ENCODE data around the gene PNPLA2. TPM values are rescaled to one million over a fixed set of nuclear protein-coding genes. Genes with fewer than 3 reads are reported as not detected.
A peak's percentile ranks its signal among the peaks of the same experiment; 100 is the strongest.

Gene PNPLA2
- polyA plus RNA-seq, 3 donors = 26.8 to 321 (median 35.0) TPM

- no peak for TF ChIP-seq CTCF (IDR thresholded peaks at IDR 0.05)
- H3K27ac Mint-ChIP-seq = no peak within 1 kb of the TSS
- Histone ChIP-seq H3K9ac (ENCODE audit: insufficient read depth, low read length, poor library complexity, severe bottlenecking) (no peak within 1 kb of the TSS), H3K27ac (ENCODE audit: low read depth in 1 of 2, low read length in 2 of 2) (no peak within 1 kb of the TSS), H3K79me2 (ENCODE audit: insufficient read depth, low read length) (no peaks in the 10 kb centered on the region), H3K4me3 (replicated peaks in 1 of 3; ENCODE audit: low read depth in 2 of 3, low read length in 3 of 3) (no peak within 1 kb of the TSS), H3K4me2 (replicated peaks; ENCODE audit: extremely low read depth, low read length, poor library complexity, severe bottlenecking) (no peak within 1 kb of the TSS), H3K27me3 (ENCODE audit: control insufficient read depth in 2 of 2, insufficient read depth in 2 of 2, low read length in 2 of 2) (peaks cover 4 to 28% of the 10 kb centered on the region in 2 donors), H3K36me3 (replicated peaks in 1 of 2; ENCODE audit: control insufficient read depth in 1 of 2, insufficient read depth in 2 of 2, low read length in 2 of 2) (peaks cover 5 to 9% of the 10 kb centered on the region in 2 donors), H4K20me1 (ENCODE audit: insufficient read depth, low read length) (peaks cover 12% of the 10 kb centered on the region), H3K4me1 (ENCODE audit: control insufficient read depth in 1 of 2, insufficient read depth in 2 of 2, low read length in 2 of 2) (no peaks in the 10 kb centered on the region), H3K9me3 (replicated peaks in 1 of 2; ENCODE audit: control insufficient read depth in 1 of 2, insufficient read depth in 1 of 2, low read length in 2 of 2) (no peaks in the 10 kb centered on the region), H2AFZ (ENCODE audit: insufficient read depth, low read depth, low read length, poor library complexity, severe bottlenecking) (no peak within 1 kb of the TSS)
- H3K4me1 Mint-ChIP-seq = no peaks in the 10 kb centered on the region
- peak within 1 kb of the TSS; percentile 37 to 46 for H3K4me3 Mint-ChIP-seq
- 3% methylated on average over 22 of the region's 44 CpGs for WGBS (ENCODE audit: insufficient coverage)
- H3K27me3 Mint-ChIP-seq (ENCODE audit: low read depth in 3 of 3) = peaks cover 15 to 37% (median 20%) of the 10 kb centered on the region in 3 donors
- peaks cover 17 to 20% of the 10 kb centered on the region in 2 donors for H3K36me3 Mint-ChIP-seq
- H3K9me3 Mint-ChIP-seq = peaks cover 0 to 2% (median 0%) of the 10 kb centered on the region in 7 donors
- intact Hi-C loops (cut with micrococcal nuclease) = no loop called here
- DNase-seq = no peak
These were observed 28.8 kb upstream of the PNPLA2 start, which contains the start of gene CEND1 for GRCh38 chr11:789943-790342. CEND1 (minus strand) TSS chr11:790090; CDS start chr11:788576, 1,514 bp downstream.

GRCh38 chr11:790721-791564 is 27.8 kb upstream of the PNPLA2 start:
- H3K4me1 ChIP-seq (ENCODE audit: control insufficient read depth in 1 of 2, insufficient read depth in 2 of 2, low read length in 2 of 2) = peaks cover 9% of the 10 kb centered on the region in 2 donors
- H3K27me3 ChIP-seq (ENCODE audit: control insufficient read depth in 2 of 2, insufficient read depth in 2 of 2, low read length in 2 of 2) = peaks cover 4 to 28% of the 10 kb centered on the region in 2 donors
- DNase-seq = no peak
- H3K27ac ChIP-seq (ENCODE audit: low read depth in 1 of 2, low read length in 2 of 2) = no peak overlapping the region
- Mint-ChIP-seq H3K27me3 (ENCODE audit: low read depth in 3 of 3) (peaks cover 15 to 36% (median 20%) of the 10 kb centered on the region in 3 donors), H3K27ac (no peak overlapping the region), H3K4me1 (peaks cover 3% of the 10 kb centered on the region), H3K9me3 (peaks cover 0 to 2% (median 0%) of the 10 kb centered on the region in 7 donors), H3K36me3 (peaks cover 16 to 17% of the 10 kb centered on the region in 2 donors), H3K4me3 (peak overlapping the region in 1 of 2 donors; percentile 37)
- intact Hi-C loops (cut with micrococcal nuclease) = no loop called here
- no peak overlapping the region for H3K9ac ChIP-seq (ENCODE audit: insufficient read depth, low read length, poor library complexity, severe bottlenecking)
- H4K20me1 ChIP-seq (ENCODE audit: insufficient read depth, low read length) = peaks cover 12% of the 10 kb centered on the region
- no peak overlapping the region for H3K4me3 ChIP-seq (replicated peaks in 1 of 3; ENCODE audit: low read depth in 2 of 3, low read length in 3 of 3)
- H3K9me3 ChIP-seq (replicated peaks in 1 of 2; ENCODE audit: control insufficient read depth in 1 of 2, insufficient read depth in 1 of 2, low read length in 2 of 2) = no peaks in the 10 kb centered on the region
- peaks cover 5 to 9% of the 10 kb centered on the region in 2 donors for H3K36me3 ChIP-seq (replicated peaks in 1 of 2; ENCODE audit: control insufficient read depth in 1 of 2, insufficient read depth in 2 of 2, low read length in 2 of 2)
- H2AFZ ChIP-seq (ENCODE audit: insufficient read depth, low read depth, low read length, poor library complexity, severe bottlenecking) = no peak overlapping the region
- WGBS (ENCODE audit: insufficient coverage) = 87% methylated on average over 18 of the region's 18 CpGs
- peaks cover 8% of the 10 kb centered on the region for H3K79me2 ChIP-seq (ENCODE audit: insufficient read depth, low read length)
- TF ChIP-seq CTCF (IDR thresholded peaks at IDR 0.05) = no peak
- no peak overlapping the region for H3K4me2 ChIP-seq (replicated peaks; ENCODE audit: extremely low read depth, low read length, poor library complexity, severe bottlenecking)
